Upper lobe of left lung (tissue), 4 donors: ENCODE data around the gene PLIN1.

Source experiments
- EP300 ChIP-seq, 4 donors: sonication (generic); formaldehyde crosslinking; IDR thresholded peaks; one replicate each; pipeline ENCODE4 v1.5.1; 2017; ENCODE audit warnings: antibody characterized with exemption in 4 of 4, control low read depth in 2 of 4
- POLR2A ChIP-seq, 4 donors: fragments of 450-650 bp; IDR thresholded peaks; one replicate each; pipeline ENCODE4 v1.5.1; 2016 to 2017; ENCODE audit warnings: antibody characterized with exemption in 4 of 4, mild to moderate bottlenecking in 2 of 4
- POLR2AphosphoS5 ChIP-seq, 2 donors: sonication (generic); formaldehyde crosslinking; IDR thresholded peaks; one replicate each; pipeline ENCODE4 v1.5.1; 2017; ENCODE audit warnings: antibody characterized with exemption in 2 of 2
- TF ChIP-seq, protein P1 (sequence below), 6 experiments: fragments of 450-650 bp in 4 of 6; fragments of 200-600 bp in 2 of 6; sonication (generic) in 2 of 6; IDR thresholded peaks; one replicate each; pipeline ENCODE4 v1.5.1; 2016 to 2019; ENCODE audit warnings: antibody characterized with exemption in 6 of 6

DNA sequence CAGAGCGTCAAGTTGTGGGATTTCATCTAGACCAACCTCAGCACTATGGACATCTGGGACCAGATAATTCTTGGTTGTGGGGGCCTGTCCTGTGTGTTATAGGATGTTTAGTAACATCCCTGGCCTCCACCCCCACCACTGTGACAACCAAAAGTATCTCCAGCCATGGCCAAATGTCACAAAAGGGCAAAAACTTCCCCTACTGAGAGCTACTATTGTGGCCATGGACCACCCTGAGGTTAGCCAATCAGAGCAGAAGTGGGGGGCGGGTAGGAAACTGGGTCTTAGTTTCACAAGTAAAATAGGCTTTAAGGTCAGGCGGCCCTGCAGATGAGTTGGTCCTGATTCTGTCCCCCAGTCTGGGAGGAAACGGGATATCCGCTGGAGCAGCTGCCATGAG is 49.3 kb downstream of the PLIN1 start:
- TF ChIP-seq, protein P1, sequence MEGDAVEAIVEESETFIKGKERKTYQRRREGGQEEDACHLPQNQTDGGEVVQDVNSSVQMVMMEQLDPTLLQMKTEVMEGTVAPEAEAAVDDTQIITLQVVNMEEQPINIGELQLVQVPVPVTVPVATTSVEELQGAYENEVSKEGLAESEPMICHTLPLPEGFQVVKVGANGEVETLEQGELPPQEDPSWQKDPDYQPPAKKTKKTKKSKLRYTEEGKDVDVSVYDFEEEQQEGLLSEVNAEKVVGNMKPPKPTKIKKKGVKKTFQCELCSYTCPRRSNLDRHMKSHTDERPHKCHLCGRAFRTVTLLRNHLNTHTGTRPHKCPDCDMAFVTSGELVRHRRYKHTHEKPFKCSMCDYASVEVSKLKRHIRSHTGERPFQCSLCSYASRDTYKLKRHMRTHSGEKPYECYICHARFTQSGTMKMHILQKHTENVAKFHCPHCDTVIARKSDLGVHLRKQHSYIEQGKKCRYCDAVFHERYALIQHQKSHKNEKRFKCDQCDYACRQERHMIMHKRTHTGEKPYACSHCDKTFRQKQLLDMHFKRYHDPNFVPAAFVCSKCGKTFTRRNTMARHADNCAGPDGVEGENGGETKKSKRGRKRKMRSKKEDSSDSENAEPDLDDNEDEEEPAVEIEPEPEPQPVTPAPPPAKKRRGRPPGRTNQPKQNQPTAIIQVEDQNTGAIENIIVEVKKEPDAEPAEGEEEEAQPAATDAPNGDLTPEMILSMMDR (IDR thresholded peaks at IDR 0.05) = no peak
- TF ChIP-seq POLR2A (IDR thresholded peaks at IDR 0.05) = no peak
- TF ChIP-seq EP300 (IDR thresholded peaks at IDR 0.05) = no peak
- TF ChIP-seq POLR2AphosphoS5 (IDR thresholded peaks at IDR 0.05) = no peak
